Measurements from ENCODE around the gene TTLL10.

GRCh38 chr1:1135339-1136136 is 38.1 kb upstream of the TTLL10 start:
- TF ChIP-seq CTCF (IDR thresholded peaks at IDR 0.05; ENCODE audit: insufficient read depth, low read depth, low read length) (no peak), EZH2 (IDR thresholded peaks at IDR 0.05; ENCODE audit: insufficient read depth, low read length) (no peak)

Data from astrocyte (in vitro differentiated cells and primary cell).